ENCODE results near the gene DYRK4.
"Not testable (repeated sequence)": the region's sequence is repeated elsewhere in the genome, so short reads cannot be mapped to it uniquely, and the experiment has no call there.

DYRK4 gene

DNA sequence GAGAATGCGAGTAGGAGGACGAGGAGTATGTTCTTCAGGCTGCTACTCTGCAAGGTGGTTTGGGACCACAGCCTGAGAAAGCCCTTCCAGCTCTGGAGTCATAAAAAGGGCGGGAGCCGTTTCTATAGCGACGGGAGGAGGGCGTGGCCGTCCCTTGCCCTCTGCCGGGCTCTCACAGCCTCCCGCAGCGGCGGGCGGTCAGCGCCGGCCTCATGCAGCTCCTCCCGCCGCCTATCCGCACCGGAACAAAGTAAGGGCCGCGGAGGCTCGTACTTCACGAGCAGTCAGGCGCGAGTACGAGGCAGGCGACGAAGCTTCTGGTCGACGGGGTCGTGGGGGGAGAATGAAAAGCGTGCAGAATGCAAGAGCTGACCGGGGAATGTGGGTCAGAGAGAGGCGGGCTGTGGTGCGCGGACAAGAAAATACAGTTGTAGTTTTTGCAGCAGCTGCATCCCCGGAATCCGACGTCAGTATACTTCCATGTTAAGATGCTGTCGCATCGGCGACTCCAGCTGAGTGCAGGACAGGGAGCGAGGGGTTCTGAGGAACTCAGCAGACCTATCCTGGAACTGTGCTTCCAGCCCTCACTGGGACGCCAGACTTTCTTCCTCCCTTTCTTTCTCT is at the start of gene DYRK4:
TSS of gene DYRK4 (plus strand) at position 175 of the 624 bp plus-strand sequence. CDS start at position 213, 38 bp downstream.
- DNase-seq (ENCODE audit: low read depth in 2 of 2), result no peak

GRCh38 chr12:4518106-4518728 is 43.8 kb upstream of the DYRK4 start:
- no peak for DNase-seq (ENCODE audit: low read depth in 2 of 2)

GRCh38 chr12:4523443-4523842 is 38.6 kb upstream of the DYRK4 start:
- not testable (repeated sequence) for DNase-seq (ENCODE audit: low read depth in 2 of 2)

DNA sequence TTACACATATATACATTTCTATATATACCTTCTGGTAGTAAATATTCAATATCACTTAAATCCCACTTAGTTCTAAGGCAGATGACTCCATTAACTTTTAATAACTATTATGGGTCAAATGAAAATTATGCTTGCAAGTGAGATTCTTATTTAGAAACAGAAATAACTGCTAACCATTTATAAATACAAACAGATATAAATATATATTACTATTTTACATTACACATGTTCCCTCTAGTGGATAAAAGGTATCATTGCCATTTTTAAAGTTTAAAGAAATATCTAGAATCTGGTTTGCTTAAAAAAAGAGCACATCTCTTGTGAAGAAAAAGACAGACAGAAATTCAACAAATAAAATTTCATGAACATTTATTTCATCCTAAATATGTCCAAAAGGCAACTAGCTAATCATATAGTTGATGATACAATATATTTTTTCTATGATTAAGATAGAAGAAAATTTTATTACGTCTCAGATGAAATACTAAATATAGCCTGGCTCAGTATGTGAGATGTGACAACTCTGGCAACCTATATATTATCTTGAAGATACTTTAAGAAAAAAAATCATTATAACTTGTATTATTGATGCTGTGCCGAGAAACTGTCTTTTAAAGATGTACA is 35.0 kb upstream of the DYRK4 start:
- no peak for DNase-seq (ENCODE audit: low read depth in 2 of 2)

GRCh38 chr12:4530160-4530559 is 31.8 kb upstream of the DYRK4 start:
- DNase-seq (ENCODE audit: low read depth in 2 of 2), result no peak

DNA sequence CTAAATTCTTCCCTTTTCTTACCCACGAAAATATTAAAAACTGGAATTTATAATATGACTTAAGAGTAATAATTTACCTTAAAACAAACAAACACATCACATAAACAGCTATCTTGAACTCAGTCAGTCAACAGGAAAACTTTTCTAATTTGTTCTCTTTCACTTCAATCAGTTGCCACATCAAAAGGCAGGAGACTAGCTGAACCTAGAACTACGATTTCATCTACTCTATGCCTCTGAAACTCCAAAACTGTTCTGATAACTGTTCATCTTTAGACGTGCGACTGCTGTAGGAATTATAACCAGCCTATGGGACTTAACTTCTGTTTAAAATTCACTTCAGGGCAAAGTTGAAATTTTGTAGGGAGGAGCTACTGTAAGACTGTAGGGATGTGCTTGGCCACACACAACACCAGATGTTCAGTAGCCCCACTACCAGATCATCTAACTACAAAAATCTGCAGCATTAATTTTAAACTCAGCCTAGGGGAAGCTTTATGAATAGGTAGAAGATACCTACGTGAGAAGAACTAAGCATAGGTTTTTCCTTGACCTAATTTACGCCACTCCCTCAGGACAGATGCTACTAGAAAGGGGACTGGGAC is 30.9 kb upstream of the DYRK4 start:
- DNase-seq (ENCODE audit: low read depth in 2 of 2), result no peak

GRCh38 chr12:4535092-4535491 is 26.9 kb upstream of the DYRK4 start:
- DNase-seq (ENCODE audit: low read depth in 2 of 2), result no peak

DNA sequence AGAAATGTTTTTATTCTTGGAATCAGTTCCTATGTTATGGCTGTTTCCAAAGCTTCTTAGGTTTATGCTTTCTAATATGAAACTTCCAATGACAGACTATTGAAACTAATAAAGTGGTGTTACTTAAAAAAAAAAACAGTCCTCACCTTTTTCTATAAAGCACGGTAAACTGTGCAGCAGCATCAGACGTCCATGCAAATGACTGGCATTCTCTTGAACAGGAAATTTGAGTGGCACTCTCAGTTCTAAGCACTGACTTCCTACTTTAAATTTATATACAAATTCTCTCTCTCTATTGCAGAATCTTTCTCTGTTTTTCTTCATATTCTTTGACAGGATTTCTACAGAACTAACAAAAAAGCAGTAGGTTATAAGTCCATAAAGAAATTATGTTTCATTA is 26.1 kb upstream of the DYRK4 start:
- DNase-seq (ENCODE audit: low read depth in 2 of 2), result no peak

DNA sequence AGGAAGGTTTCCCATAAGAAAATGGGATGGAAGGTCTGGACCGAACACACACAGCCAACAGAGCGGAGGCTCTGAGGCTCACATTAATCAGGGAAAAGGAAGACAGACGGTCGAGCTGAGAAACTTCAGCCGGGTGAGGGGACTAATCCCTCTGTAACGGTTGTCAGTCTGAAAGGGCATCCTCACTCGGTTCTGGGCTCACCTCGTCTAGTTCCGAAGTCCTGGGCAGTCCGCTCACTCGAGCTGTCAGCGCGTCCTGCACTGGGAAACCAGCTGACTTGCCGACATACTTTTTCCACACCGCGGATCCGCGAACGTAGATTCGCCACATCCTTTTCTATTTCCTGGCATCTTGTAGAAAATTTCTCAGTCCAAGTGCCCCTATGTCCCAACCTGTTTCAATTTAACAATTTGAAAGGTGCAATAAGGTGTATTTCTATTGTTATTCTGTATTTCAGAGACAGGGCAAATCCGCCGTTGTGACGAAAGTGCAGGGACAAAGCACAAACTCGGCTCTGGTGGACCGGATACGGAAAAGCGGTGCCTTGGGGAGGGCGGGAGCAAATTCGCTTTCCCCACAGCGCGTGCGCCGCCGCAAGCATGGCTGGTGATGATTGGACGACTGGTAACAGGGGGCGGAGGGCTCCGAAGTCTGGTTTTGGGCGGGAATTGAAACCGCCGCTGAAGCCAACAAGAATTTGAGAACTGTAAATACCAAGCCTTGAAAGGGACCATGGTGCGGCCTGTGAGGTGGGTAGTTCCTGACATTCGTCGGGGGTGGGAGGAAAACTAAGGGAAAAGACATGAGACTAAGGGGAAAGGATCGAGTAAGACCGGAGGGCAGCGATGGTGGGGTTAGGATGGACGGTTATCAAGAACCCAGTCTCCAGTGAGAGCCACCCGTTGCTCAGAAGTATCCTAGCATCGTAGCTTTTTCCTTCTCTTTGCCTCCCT is 23.5 kb upstream of the DYRK4 start, which contains the start of gene RAD51AP1:
TSS of gene RAD51AP1 (plus strand) at position 684 of the 954 bp plus-strand sequence. CDS start at position 734, 50 bp downstream.
- DNase-seq (ENCODE audit: low read depth in 2 of 2), result peak; percentile 89 to 91

GRCh38 chr12:4539167-4539870 is 22.7 kb upstream of the DYRK4 start:
- no peak for DNase-seq (ENCODE audit: low read depth in 2 of 2)

DNA sequence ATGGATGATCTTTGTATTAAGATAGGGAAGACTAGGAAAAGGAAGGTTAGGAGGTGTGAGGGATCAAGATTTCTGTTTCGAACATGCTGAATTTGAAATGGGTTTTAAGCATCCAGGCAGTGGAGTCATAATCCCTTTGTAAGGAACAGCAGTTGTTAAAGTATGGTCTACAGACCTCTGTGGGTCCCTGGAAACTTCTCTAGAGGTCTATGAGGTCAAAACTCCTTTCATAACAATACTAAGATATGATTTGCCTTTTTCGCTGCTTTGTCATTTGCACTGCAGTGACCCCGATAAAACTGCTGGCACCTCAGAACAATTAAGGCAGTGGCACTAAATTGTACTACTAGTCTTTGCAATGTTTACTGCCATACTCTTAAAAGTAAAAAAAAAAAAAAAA is 21.8 kb upstream of the DYRK4 start:
- DNase-seq (ENCODE audit: low read depth in 2 of 2), result no peak

DNA sequence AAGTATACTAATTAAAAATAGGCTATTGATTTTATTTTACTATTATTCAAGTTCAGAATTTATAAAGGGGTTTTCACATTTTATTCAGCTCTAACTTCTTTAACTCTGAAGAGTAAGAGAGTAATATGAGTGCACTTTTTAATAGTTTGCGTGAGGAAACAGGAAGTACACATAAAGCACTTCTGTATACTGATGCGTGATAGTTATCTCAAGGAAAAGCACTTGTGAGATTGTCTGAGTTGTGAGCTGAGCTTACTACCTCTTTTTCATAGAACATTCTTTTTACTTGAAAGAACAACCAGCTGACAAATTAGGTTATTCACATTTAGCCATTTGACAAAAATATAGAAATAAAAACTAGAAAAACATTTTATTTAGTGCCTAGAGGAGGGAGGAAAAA is 21.4 kb upstream of the DYRK4 start:
- no peak for DNase-seq (ENCODE audit: low read depth in 2 of 2)

GRCh38 chr12:4545195-4545594 is 16.8 kb upstream of the DYRK4 start:
- DNase-seq (ENCODE audit: low read depth in 2 of 2), result no peak

DNA sequence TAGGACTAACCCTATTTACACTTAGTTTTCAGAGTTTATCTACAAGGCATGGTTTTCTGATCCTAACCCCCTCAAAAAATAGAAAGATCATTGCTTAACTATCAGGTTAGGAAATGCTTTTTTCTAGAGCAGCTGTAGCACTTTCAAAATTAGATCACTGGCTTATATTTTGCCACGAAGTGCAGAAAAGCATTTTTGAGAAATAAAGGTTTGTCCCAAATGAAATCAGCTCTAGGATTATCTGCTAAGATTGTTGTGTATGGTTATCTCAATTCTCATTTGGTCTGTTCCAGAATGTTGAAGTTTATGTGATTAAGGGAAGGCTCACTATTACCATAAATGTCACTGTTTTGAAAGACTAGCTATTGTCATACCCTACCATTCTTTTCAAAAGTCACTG is 9.8 kb upstream of the DYRK4 start:
- no peak for DNase-seq (ENCODE audit: low read depth in 2 of 2)

DNA sequence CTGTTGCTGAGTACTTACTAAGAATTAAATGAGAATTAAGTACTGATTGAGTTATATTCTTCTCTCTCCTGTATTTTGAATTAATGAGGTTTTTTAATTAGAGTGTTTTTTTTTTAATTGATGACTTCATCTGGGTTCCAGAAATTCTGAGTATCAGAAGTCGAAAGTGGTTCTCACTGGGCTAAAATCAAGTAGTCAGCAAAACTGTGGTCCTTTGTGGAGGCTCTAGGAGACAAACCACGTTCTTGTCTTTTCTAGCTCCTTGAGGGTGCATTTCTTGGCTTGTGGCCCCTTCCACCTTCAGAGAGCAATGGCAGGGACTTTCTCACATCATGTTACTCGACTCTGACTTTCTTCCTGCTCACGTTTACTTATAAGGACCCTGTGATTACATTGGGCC is 8.1 kb upstream of the DYRK4 start:
- no peak for DNase-seq (ENCODE audit: low read depth in 2 of 2)

- DNase-seq (ENCODE audit: low read depth in 2 of 2), result no peak
Observed at GRCh38 chr12:4555804-4556203, 6.2 kb upstream of the DYRK4 start.

DNA sequence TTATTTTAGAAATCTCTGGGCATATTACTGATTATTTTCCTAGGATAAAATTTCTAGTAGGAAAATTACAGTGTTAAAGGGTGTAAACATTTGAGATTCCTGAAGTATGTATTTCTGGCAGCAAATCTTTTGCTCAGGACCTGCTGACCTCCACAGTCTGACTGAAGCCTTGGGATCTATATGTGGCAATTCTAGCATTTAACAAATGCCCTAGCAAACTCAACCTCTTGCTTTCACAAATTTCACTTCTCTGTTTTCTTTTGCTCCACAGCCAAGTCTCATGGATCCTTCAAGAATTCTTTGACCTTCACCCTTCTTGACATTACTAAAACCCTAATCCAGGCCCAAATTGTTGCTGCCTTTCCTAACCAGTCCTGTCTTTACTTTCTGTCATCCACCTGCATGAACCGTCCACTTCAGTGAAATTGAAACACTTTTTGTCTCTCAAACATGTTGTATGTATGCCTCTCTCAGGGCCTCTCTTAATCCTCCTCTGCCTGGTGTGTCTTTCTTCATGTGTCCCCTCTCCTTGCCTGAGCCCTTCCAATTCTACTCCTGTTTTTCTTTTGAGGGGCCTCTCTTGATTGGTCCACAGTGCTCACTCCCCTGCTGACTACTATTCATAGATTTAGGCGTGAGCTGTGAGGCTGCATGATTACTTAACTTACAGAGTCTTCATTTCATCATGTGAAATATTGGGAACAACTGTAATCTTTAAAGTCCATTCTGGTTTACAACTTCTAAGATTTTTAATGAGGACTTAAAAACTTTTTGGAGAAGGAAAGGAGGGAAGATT is 5.1 kb upstream of the DYRK4 start:
- DNase-seq (ENCODE audit: low read depth in 2 of 2), result no peak

- no peak for DNase-seq (ENCODE audit: low read depth in 2 of 2)
Observed at GRCh38 chr12:4557586-4557985, 4.4 kb upstream of the DYRK4 start.

DNA sequence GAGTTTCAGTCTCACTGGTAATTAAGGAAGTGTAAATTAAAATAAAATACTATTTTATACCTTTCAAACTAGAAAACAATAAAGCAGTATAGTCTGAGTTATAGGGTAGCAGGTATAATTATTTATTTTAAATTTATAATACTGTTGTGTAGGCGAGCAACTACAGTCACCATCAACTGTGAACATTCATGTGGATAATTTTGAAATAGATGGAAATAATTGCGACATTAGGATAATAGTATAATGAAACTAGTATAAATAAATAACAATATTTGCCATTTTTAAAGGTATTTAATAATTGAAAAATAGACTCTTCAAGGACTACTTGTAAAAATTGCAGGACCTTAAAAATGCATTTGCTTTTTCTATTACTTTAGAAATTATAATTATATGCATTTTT is 3.8 kb upstream of the DYRK4 start:
- no peak for DNase-seq (ENCODE audit: low read depth in 2 of 2)

- DNase-seq (ENCODE audit: low read depth in 2 of 2), result no peak
Observed at GRCh38 chr12:4563336-4563735, 1.3 kb downstream of the DYRK4 start.

Data from stimulated activated CD8-positive, alpha-beta memory T cell treated with anti-CD3 and anti-CD28 coated beads, Interleukin-2, amount 100 ng/mL, for 1 hour (primary cell).